OCI-LY7 (cell line): Measurements from ENCODE around the gene PARP3. TPM values are rescaled to one million over a fixed set of nuclear protein-coding genes. Genes with fewer than 3 reads are reported as not detected.

Experiments
- BruUV-seq: library from RNA; stranded (reverse); fragments of 400-500 nt; replicated peaks from 2 replicates; lab custom pipeline; 2021; lab: Mats Ljungman, UMichigan
- CTCF ChIA-PET: fragments of 300-600 bp; sonication (Branson Sonifier 250); formaldehyde crosslinking; loops from one replicate; lab custom pipeline; 2022; ENCODE audit warnings: antibody characterized with exemption; ENCODE audit not compliant: unreplicated experiment; lab: Charles Lee
- POLR2A ChIA-PET: fragments of 300-600 bp; sonication (Branson Sonifier 250); formaldehyde crosslinking; loops from one replicate; lab custom pipeline; 2022; ENCODE audit warnings: antibody characterized with exemption; lab: Charles Lee
- DNase-seq: peaks from one replicate; pipeline ENCODE4 v3.0.0-alpha.2; 2015; ENCODE audit warnings: low spot score
- H2AFZ ChIP-seq: fragments of 200-600 bp; sonication (generic), shearing (Covaris generic); 2 replicates; pipeline ENCODE4 v1.6.1; 2014; ENCODE audit warnings: mild to moderate bottlenecking, antibody characterized with exemption, low read length, moderate library complexity
- H3K27ac ChIP-seq: fragments of 200-600 bp; sonication (generic); 2 replicates; pipeline ENCODE4 v1.5.1; 2014; ENCODE audit warnings: mixed run types, low read depth, mild to moderate bottlenecking, moderate library complexity, low read length, inconsistent platforms; ENCODE audit not compliant: poor library complexity, severe bottlenecking
- H3K36me3 ChIP-seq: fragments of 200-600 bp; sonication (generic); 2 replicates; pipeline ENCODE4 v1.6.1; 2014; ENCODE audit warnings: mild to moderate bottlenecking, antibody characterized with exemption, low read length, moderate library complexity, mixed read lengths; ENCODE audit not compliant: insufficient read depth
- H3K4me1 ChIP-seq: fragments of 200-600 bp; sonication (generic); 2 replicates; pipeline ENCODE4 v1.5.1; 2014; ENCODE audit warnings: mild to moderate bottlenecking, low read length; ENCODE audit not compliant: insufficient read depth, poor library complexity, severe bottlenecking
- H3K4me2 ChIP-seq: fragments of 200-600 bp; sonication (generic); 2 replicates; pipeline ENCODE4 v1.6.1; 2014; ENCODE audit warnings: mild to moderate bottlenecking, low read length
- H3K4me3 ChIP-seq: fragments of 200-600 bp; sonication (generic); 2 replicates; pipeline ENCODE4 v1.5.1; 2014; ENCODE audit warnings: mild to moderate bottlenecking, low read depth, low read length; ENCODE audit not compliant: poor library complexity, severe bottlenecking
- H3K79me2 ChIP-seq: fragments of 200-600 bp; sonication (generic); 2 replicates; pipeline ENCODE4 v1.6.1; 2016; ENCODE audit warnings: low read depth, mild to moderate bottlenecking, low read length, moderate library complexity, mixed read lengths; ENCODE audit not compliant: insufficient read depth
- H3K9me2 ChIP-seq: fragments of 200-600 bp; sonication (generic); 2 replicates; pipeline ENCODE4 v1.6.1; 2016; ENCODE audit warnings: mild to moderate bottlenecking, low read length, mixed read lengths; ENCODE audit not compliant: insufficient read depth
- H3K9me3 ChIP-seq: fragments of 200-600 bp; sonication (generic); 2 replicates; pipeline ENCODE4 v1.6.1; 2014; ENCODE audit warnings: mild to moderate bottlenecking, mixed run types, low read length, mixed read lengths
- H4K20me1 ChIP-seq: fragments of 200-600 bp; sonication (generic); 2 replicates; pipeline ENCODE4 v1.6.1; 2014; ENCODE audit warnings: mild to moderate bottlenecking, antibody characterized with exemption, low read length, moderate library complexity, mixed read lengths; ENCODE audit not compliant: insufficient read depth
- EZH2phosphoT487 ChIP-seq: fragments of 200-600 bp; sonication (generic); IDR thresholded peaks from 2 replicates; pipeline ENCODE4 v1.6.1; 2018; ENCODE audit warnings: low read depth, borderline replicate concordance, mild to moderate bottlenecking, mixed run types, antibody characterized with exemption, low read length, moderate library complexity, mixed read lengths
- intact Hi-C: fragments of 100-400 bp; cut with micrococcal nuclease; formaldehyde crosslinking; loops from one replicate; pipeline ENCODE4 v1.10.0; 2022; ENCODE audit not compliant: unreplicated experiment
- total RNA-seq, 2 experiments: library from RNA; depleted of rRNA in 1 of 2; stranded (reverse); fragments of >200 nt in 1 of 2; shearing (Covaris generic) in 1 of 2; gene quantifications; 2 replicates each; pipeline ENCODE4 v1.2.3, GENCODE V29; 2014 to 2022
- TF ChIP-seq, protein P1 (sequence below): fragments of 200-600 bp; sonication (generic); conservative IDR thresholded peaks from 2 replicates; pipeline ENCODE4 v1.5.1; 2014; ENCODE audit warnings: mild to moderate bottlenecking, antibody characterized with exemption, low read length, moderate library complexity, mixed read lengths

Gene PARP3
- total RNA-seq, 2 experiments from 2014 or later, result 11.9 to 12.0 TPM

DNA sequence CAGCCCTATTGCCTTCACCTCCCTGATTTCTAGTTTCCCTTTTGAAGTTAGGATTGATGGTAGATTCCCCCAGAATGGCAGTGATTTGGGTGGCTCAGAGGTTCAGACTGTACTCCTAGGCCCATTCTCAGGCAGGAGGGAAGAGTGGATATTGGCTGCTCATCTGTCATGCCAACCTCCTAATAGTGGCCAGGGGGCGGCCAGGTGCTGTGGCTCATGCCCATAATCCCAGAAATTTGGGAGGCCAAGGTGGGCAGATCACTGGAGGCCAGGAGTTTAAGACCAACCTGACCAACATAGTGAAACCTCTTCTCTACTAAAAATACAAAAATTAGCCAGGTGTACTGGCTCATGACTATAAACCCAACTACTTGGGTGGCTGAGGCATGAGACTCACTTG lies 11.7 kb upstream of the PARP3 start:
- no peaks in the 10 kb centered on the region for H3K9me2 ChIP-seq
- peaks cover 44% of the 10 kb centered on the region for H3K36me3 ChIP-seq
- no peak overlapping the region for H3K27ac ChIP-seq
- H3K4me1 ChIP-seq, result no peaks in the 10 kb centered on the region
- TF ChIP-seq, protein P1, sequence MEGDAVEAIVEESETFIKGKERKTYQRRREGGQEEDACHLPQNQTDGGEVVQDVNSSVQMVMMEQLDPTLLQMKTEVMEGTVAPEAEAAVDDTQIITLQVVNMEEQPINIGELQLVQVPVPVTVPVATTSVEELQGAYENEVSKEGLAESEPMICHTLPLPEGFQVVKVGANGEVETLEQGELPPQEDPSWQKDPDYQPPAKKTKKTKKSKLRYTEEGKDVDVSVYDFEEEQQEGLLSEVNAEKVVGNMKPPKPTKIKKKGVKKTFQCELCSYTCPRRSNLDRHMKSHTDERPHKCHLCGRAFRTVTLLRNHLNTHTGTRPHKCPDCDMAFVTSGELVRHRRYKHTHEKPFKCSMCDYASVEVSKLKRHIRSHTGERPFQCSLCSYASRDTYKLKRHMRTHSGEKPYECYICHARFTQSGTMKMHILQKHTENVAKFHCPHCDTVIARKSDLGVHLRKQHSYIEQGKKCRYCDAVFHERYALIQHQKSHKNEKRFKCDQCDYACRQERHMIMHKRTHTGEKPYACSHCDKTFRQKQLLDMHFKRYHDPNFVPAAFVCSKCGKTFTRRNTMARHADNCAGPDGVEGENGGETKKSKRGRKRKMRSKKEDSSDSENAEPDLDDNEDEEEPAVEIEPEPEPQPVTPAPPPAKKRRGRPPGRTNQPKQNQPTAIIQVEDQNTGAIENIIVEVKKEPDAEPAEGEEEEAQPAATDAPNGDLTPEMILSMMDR, result no peak
- TF ChIP-seq EZH2phosphoT487, result no peak
- ChIA-PET CTCF (no interaction called here), POLR2A (no interaction called here)
- BruUV-seq, result no TSS peak
- H3K4me2 ChIP-seq, result no peak overlapping the region
- no peak overlapping the region for H2AFZ ChIP-seq
- no peaks in the 10 kb centered on the region for H3K9me3 ChIP-seq
- H4K20me1 ChIP-seq, result no peaks in the 10 kb centered on the region
- DNase-seq, result no peak
- no peaks in the 10 kb centered on the region for H3K79me2 ChIP-seq
- H3K4me3 ChIP-seq, result no peak overlapping the region
- intact Hi-C loops, result no loop called here

DNA sequence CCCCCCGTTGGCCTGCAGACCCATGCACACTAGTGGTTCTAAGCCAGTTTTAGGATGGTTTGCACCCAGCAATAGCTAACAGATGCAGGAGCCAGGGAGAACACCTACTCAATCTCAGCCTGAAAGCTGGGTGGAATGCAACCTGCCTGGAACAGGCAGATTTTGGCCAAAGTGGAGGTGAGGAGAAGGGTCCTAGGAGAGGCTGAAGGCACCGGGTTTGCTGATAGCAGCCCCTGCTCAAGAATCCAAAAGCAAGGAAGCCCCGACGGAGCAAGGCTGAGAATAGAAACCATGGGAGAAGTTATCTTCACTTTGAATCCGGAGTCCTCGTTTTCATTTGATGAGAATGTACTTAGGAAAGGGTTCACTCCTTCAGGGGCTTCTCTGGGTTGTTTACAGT lies 10.4 kb upstream of the PARP3 start:
- H3K9me3 ChIP-seq, result no peaks in the 10 kb centered on the region
- no peak for DNase-seq
- no peak overlapping the region for H3K4me3 ChIP-seq
- no peaks in the 10 kb centered on the region for H4K20me1 ChIP-seq
- POLR2A ChIA-PET, result no interaction called here
- no peak overlapping the region for H2AFZ ChIP-seq
- TF ChIP-seq EZH2phosphoT487, result no peak
- TF ChIP-seq, protein P1, result no peak
- no peaks in the 10 kb centered on the region for H3K9me2 ChIP-seq
- no peak overlapping the region for H3K27ac ChIP-seq
- H3K79me2 ChIP-seq, result no peaks in the 10 kb centered on the region
- CTCF ChIA-PET, result no interaction called here
- H3K4me1 ChIP-seq, result no peaks in the 10 kb centered on the region
- no TSS peak for BruUV-seq
- no peak overlapping the region for H3K4me2 ChIP-seq
- intact Hi-C loops, result no loop called here
- H3K36me3 ChIP-seq, result peaks cover 56% of the 10 kb centered on the region

DNA sequence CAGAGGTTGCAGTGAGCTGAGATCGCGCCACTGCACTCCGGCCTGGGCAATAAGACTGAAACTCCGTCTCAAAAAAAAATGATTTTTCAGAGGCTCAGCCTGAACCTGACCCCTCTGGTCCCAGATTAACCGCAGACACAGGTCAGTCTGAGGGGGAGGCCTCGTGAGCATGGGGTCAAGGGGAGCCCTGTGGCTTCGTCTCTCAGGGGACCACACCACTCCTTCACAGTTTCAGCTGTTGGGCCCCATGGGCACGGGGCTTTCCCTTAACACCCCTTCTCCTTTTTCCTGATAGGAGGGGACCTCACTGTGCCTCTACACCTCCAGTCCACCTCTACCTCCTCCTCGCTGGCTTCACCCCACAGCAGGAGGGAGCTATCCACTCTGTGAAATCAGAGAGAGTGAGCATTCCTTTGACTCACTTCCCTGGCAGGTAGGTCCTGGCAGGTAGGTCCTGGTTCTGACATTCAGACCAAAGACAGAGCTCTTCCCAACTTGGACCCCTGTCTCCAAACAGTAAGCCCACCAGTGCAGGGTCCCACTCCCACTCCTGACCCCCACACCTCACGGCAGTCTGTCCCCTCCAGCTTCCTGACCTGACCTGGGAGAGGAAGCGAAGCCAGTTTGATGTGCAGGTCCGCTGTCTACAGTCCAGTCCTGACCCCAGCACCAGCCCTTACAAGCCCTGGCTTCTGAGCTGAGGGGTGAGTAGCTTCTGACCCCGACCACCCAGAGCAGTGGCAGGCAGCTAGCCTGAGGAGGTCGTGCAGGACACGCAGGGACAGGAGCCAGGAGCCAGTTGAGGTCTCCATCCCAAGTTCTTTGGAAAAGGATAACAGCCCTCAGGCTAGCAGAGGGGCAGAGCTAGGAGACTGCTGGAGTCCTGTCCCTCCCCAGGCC lies 9.4 kb upstream of the PARP3 start:
- BruUV-seq, result no TSS peak
- Histone ChIP-seq H3K9me2 (no peaks in the 10 kb centered on the region), H3K4me2 (no peak overlapping the region), H3K4me1 (no peaks in the 10 kb centered on the region), H3K4me3 (no peak overlapping the region), H3K27ac (no peak overlapping the region), H4K20me1 (no peaks in the 10 kb centered on the region), H3K9me3 (no peaks in the 10 kb centered on the region), H2AFZ (no peak overlapping the region), H3K36me3 (peaks cover 65% of the 10 kb centered on the region), H3K79me2 (no peaks in the 10 kb centered on the region)
- ChIA-PET POLR2A (no interaction called here), CTCF (no interaction called here)
- TF ChIP-seq EZH2phosphoT487, result no peak
- TF ChIP-seq, protein P1, result no peak
- intact Hi-C loops, result no loop called here
- no peak for DNase-seq
